Measurements from ENCODE around the gene IL2RG.

IL2RG gene

DNA sequence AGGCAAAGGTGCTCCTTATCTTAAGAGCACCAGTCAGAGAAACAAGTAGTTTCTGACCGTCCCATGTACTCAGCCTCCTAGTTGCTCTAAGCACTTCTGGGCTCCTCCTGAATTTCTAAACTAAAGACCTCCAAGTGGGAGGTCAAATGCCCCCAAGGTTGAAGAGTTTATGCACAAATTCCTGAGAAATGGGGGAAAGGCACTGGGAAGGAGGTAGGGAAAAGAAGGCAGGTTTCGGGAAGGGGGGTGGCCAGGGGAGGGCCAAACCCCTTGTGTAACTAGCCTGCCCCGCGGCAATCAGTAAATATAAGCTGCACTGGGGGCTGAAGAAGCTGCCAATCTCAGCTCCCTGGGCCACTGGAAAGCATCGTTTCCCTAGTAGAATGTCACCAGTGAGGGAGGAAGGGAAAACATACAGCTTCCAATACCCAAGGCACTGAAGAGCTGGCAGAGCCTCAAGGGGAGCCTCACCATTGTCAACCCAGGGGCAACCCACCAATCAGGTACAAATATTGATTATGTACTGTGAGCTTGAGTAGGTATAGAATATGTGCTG lies 12.3 kb downstream of the IL2RG start:
- Mint-ChIP-seq H3K4me3 (no peak overlapping the region), H3K9me3 (no peaks in the 10 kb centered on the region), H3K4me1 (peaks cover 64% of the 10 kb centered on the region), H3K27ac (peak overlapping the region; percentile 63), H3K36me3 (peaks cover 35% of the 10 kb centered on the region)
- ATAC-seq (no peak), DNase-seq (ENCODE audit: low spot score in 2 of 2) (no peak)

DNA sequence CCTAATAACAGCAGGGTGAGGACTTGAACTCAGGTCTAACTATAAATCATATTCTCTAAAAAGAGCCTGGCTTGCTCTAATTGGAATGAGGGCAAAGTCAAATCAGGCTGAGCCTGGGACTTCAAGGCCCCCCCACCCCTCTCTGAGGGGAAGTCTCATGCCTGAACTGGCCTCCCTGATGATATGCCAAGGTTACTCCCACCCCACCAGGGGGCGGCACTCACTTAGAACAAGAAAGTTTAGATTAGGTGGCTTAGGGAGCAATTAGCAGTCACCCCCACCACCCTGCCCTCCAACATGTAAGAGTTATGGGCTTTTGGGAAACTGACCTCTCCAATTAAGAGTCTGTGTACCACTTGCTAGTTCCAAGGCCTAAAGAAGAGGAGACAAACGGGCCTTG lies 13.1 kb downstream of the IL2RG start:
- Mint-ChIP-seq H3K9me3 (no peaks in the 10 kb centered on the region), H3K4me3 (peak overlapping the region; percentile 90), H3K27ac (peak overlapping the region; percentile 48), H3K4me1 (peaks cover 57% of the 10 kb centered on the region), H3K36me3 (peaks cover 32% of the 10 kb centered on the region)
- peak in 1 of 2 donors; percentile 69 for DNase-seq (ENCODE audit: low spot score in 2 of 2)
- peak; percentile 64 for ATAC-seq

DNA sequence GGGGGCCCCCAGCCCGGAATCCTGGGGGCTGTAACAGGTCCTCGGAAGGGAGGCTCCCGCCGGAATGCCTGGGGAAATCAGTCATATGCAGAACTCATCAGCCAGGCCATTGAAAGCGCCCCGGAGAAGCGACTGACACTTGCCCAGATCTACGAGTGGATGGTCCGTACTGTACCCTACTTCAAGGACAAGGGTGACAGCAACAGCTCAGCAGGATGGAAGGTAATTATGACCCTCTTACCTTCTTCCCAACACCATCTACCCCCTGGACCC lies 14.7 kb downstream of the IL2RG start:
- Mint-ChIP-seq H3K4me3 (peak overlapping the region; percentile 90), H3K9me3 (no peaks in the 10 kb centered on the region), H3K4me1 (peaks cover 46% of the 10 kb centered on the region), H3K36me3 (peaks cover 19% of the 10 kb centered on the region), H3K27ac (peak overlapping the region; percentile 94)
- ATAC-seq (no peak), DNase-seq (ENCODE audit: low spot score in 2 of 2) (no peak)

DNA sequence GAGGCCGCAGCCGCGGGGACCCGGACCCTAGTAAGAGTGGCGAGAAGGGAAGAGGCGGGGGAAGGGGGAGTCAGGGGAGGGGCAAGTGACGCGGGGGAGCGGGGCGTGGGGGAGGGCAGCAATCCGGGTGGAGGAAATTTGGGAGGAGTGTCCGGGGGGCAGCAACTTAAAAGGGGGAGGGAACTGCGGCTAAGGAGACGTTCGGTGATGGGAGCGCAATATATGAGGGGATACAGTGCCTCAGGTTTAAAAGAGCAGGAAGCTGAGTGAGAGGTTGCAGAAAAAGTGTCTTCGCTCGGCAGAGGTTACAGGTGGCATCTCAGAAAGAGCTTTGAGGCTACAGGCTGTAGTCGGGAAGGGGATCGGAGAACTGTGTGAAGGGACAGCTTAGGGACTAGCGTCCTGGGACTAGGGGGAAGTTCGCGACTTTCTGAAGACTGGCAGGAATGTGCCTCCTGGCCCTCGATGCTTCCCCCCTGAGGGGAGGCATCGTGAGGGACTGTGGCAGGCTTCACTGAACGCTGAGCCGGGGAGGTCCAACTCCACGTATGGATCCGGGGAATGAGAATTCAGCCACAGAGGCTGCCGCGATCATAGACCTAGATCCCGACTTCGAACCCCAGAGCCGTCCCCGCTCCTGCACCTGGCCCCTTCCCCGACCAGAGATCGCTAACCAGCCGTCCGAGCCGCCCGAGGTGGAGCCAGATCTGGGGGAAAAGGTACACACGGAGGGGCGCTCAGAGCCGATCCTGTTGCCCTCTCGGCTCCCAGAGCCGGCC lies 15.2 kb downstream of the IL2RG start:
- H3K4me3 Mint-ChIP-seq: peak overlapping the region; percentile 90
- DNase-seq (ENCODE audit: low spot score in 2 of 2): no peak
- peaks cover 14% of the 10 kb centered on the region for H3K36me3 Mint-ChIP-seq
- ATAC-seq: peak; percentile 55
- no peaks in the 10 kb centered on the region for H3K9me3 Mint-ChIP-seq
- peaks cover 41% of the 10 kb centered on the region for H3K4me1 Mint-ChIP-seq
- peak overlapping the region; percentile 94 for H3K27ac Mint-ChIP-seq

DNA sequence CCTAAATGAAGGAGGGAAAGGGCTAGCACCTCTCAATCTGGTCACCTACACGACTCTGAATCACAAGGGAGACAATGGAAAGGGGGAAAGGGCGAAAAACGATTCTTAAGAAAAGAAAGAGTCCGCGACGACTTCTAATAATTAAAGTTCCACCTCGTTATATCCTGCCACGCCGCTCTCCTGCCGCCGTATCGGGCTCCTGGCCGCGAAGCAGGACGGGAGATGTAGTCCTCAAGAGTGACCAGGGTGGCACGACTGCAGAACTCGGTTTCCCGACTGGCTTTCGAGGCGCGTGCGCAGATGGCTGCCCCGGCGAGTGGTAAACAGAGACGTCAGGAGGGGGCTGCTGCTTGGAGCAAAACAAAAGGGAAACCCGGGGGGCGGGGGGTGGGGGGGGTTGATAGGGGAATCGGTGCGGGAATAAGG lies 15.8 kb downstream of the IL2RG start, which contains the start of gene FOXO4:
Gene FOXO4 (plus strand): TSS at position 297 of the 426 bp plus-strand sequence. CDS start 678 bp downstream, outside the sequence.
- peaks cover 8% of the 10 kb centered on the region for H3K36me3 Mint-ChIP-seq

DNA sequence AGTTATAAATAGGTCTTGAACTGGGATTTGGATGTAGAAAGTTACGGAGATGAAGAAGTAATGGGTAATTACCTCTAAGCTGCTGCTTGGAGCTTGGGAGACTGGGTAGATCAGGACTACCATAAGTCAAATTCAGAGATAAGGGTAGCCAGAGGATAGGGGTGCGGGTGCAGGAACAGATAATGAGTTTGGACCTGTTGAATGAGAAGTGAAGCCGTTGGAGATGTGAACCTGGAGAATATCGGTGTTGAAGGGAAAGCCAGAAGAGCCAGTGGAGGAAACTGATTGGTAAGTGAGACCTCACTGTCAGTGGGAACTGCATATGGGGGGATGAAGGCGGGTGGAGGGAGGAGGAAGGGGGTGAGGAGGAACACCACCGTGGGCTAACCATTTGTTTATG lies 16.3 kb downstream of the IL2RG start:
- DNase-seq (ENCODE audit: low spot score in 2 of 2) (no peak), ATAC-seq (no peak)
- Mint-ChIP-seq H3K9me3 (no peaks in the 10 kb centered on the region), H3K36me3 (peaks cover 5% of the 10 kb centered on the region), H3K27ac (peak overlapping the region; percentile 94), H3K4me3 (peak overlapping the region; percentile 90), H3K4me1 (peaks cover 32% of the 10 kb centered on the region)

More for the DNA sequence above, 15.8 kb downstream of the IL2RG start, which contains the start of gene FOXO4:
- peak; percentile 69 to 87 for DNase-seq (ENCODE audit: low spot score in 2 of 2)
- H3K27ac Mint-ChIP-seq: peak within 1 kb of the TSS; percentile 94
- peak; percentile 92 for ATAC-seq
- peaks cover 35% of the 10 kb centered on the region for H3K4me1 Mint-ChIP-seq
- peak within 1 kb of the TSS; percentile 90 for H3K4me3 Mint-ChIP-seq
- no peaks in the 10 kb centered on the region for H3K9me3 Mint-ChIP-seq

DNA sequence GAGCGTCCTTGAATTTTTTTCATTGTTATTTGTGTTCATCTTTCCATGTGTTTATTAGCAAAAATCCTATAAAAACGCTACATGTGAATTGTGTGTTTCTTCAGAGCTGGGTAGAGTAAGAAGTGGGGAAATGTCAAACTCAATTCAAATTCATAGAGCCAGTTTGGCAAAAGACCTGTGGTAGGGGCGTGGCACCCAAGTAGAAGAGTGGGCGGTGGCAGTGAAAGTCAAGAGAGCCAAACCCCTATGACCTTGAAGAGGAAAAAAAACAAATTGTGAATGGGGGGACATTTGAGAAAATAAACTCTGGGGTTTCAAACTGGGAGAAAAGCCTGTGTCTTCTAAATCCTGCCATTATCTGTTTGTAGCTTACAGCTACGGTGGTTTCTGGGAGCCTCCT lies 20.1 kb downstream of the IL2RG start:
- Mint-ChIP-seq H3K36me3 (peaks cover 5% of the 10 kb centered on the region), H3K4me3 (no peak overlapping the region), H3K9me3 (no peaks in the 10 kb centered on the region), H3K4me1 (peaks cover 9% of the 10 kb centered on the region), H3K27ac (no peak overlapping the region)
- DNase-seq (ENCODE audit: low spot score in 2 of 2) (no peak), ATAC-seq (no peak)

DNA sequence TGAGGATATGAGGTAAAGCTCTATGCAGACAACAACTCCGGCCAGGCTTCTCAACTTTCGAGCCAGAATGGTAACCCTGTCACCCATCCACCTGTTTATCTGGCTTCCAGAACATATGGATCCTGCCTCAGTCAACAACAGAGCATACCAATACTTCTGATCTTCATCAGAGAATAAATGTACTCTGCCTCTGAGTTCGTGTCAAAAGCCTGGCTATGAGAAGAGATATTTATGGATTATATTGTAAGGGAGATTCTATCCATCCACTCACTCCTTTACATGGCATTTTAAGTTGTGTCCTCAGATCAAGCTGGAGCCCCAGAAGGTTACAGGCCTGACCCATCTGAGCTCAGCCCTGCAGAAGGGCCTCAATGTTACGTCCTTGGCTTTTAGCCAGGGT lies 25.5 kb downstream of the IL2RG start:
- H3K4me1 Mint-ChIP-seq: no peaks in the 10 kb centered on the region
- DNase-seq (ENCODE audit: low spot score in 2 of 2) (no peak), ATAC-seq (no peak)
- no peaks in the 10 kb centered on the region for H3K9me3 Mint-ChIP-seq
- H3K36me3 Mint-ChIP-seq: no peaks in the 10 kb centered on the region
- H3K4me3 Mint-ChIP-seq: no peak overlapping the region
- no peak overlapping the region for H3K27ac Mint-ChIP-seq

DNA sequence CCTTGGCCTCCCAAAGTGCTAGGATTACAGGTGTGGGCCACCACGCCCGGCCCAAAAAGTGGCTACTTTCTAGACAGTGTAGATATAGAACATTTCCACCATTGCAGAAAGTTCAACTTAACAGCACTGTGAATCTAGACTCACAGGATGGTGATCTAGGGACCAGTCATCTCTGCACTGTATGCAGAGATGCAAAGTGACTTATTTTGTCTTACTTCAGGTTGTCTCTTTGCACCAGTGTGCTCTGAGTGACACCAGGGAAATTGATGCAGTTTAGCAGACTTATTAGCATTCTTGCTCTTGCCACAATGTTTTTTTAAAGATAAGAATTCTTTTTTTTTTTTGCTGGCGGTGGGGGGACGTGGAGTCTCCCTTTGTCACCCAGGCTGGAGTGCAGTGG lies 28.6 kb downstream of the IL2RG start:
- no peaks in the 10 kb centered on the region for H3K9me3 Mint-ChIP-seq
- no peak overlapping the region for H3K27ac Mint-ChIP-seq
- H3K36me3 Mint-ChIP-seq: no peaks in the 10 kb centered on the region
- H3K4me1 Mint-ChIP-seq: no peaks in the 10 kb centered on the region
- no peak overlapping the region for H3K4me3 Mint-ChIP-seq
- no peak for ATAC-seq
- no peak for DNase-seq (ENCODE audit: low spot score in 2 of 2)

DNA sequence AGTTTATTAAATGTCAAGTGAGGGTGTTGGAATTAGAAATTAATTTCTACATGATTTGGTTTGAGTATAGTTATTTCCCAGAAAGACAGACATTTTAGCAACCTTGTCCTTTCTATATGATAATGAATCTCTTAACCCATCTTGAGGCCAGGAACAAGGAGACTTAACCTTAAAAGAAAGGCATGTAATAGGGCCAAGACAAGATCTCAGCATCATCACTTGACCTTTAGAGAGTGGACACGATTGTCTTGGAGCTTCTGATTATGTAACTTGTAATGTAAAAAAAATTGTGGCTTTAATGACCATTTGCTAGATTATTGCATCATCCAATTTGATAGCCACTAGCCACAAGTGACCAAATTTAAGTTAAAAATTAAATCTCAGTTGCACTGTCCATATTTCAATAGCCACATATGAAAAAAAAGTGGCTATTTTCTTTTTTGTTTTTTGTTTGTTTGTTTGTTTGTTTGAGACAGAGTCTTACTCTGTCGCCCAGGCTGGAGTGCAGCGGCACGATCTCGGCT lies 29.2 kb downstream of the IL2RG start:
- Mint-ChIP-seq H3K9me3 (no peaks in the 10 kb centered on the region), H3K4me1 (no peaks in the 10 kb centered on the region), H3K4me3 (no peak overlapping the region), H3K27ac (no peak overlapping the region), H3K36me3 (no peaks in the 10 kb centered on the region)
- DNase-seq (ENCODE audit: low spot score in 2 of 2) (no peak), ATAC-seq (no peak)

DNA sequence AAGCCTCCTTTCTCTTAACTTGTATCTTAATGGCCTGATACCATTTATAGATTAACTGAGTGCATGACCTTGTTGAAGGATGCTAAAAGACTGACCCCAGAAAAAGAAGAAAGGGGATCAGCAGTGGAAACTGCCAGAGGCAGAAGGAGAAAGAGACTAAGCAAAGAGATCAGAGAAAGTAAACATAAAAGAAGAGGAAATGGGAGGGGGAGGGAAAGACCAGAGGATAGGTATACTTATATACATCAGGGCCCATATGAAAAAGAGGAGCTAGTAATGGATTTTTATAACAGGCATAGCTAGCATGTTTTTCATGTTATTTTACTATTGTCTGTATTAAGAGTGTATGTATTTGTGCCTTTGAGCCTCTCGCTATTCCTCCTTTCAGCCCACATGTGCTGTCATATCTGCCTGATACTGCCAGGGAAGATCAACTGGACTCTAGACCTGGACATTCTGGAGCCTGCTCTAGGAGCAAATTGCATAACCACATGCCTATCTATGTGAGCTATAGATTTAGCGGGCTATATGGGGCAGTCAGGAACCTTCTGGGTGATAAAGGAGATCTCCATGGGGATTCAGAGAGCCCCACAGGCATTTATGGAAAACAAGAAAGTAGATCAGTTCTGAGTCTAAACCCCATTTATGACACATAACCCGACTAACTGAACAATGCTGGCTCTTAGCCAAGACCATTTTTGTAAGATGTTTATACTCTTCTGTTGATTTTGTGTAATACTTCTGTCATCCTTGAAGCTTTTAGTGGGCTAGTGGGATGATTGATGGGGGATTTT lies 29.9 kb downstream of the IL2RG start:
- peak; percentile 45 for ATAC-seq
- H3K4me3 Mint-ChIP-seq: no peak overlapping the region
- H3K9me3 Mint-ChIP-seq: no peaks in the 10 kb centered on the region
- no peak for DNase-seq (ENCODE audit: low spot score in 2 of 2)
- H3K27ac Mint-ChIP-seq: no peak overlapping the region
- no peaks in the 10 kb centered on the region for H3K36me3 Mint-ChIP-seq
- no peaks in the 10 kb centered on the region for H3K4me1 Mint-ChIP-seq

DNA sequence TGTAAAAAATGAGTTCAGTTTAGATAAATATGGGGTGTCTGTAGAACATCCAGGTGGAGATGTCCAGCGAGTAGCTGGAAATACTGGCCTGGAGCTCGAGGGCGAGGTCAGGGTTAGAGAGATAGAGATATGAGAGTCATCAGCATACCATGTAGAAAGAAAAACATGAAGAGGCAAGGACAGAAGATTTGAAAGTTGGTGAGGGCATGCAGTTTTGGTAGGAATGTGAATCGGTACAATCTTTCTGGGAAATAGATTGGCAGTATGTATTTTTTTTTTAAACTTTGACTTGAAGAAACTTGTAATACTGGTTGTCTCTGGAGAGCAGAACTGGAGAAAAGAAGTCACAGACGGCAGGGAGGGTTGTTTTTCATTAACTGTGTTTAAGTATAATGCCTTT lies 40.8 kb downstream of the IL2RG start:
- Mint-ChIP-seq H3K36me3 (peaks cover 14% of the 10 kb centered on the region), H3K4me1 (peaks cover 5% of the 10 kb centered on the region), H3K4me3 (no peak overlapping the region), H3K27ac (no peak overlapping the region), H3K9me3 (no peaks in the 10 kb centered on the region)
- DNase-seq (ENCODE audit: low spot score in 2 of 2): no peak
- ATAC-seq: no peak

DNA sequence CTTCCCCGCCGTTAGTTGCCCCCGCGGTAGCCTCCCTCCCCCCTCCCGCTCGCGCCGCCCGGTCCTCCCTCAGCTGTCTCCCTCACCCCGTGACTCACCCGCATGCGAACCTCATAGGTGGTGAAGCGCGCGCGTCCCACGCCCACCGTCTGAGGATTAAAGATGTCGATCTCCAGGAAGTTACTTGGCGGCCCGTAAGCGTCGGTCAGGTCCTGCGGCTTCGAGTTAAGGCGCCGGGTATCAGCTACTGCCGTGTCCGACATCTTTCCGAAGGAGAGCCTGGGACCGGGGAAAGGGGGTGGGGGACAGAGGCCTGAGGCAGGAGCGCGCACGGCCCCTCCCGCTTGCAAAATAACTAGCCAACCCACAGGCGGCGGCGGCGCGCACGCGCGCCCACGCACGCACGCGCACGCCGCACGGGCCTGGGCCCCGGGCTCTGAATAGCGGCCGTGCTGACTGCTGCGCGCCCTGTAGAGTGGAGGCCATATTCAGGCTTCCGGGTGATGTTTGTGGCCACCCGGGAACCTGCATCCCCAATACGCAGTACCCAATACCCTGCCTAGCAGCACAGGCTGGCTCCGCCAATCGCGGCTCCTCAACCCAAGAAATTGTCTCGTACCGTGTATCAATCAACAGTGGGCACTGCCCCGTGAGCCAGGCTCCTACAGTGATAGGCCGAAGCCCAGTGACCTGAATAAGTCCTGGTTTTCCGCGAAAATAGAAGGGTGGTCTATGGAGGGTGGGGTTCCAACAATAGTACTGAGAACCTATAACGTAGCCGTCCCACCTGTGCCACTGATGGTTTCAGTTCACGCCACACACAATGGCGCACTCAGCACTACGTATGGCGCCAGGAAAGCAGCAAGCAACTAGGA lies 43.1 kb downstream of the IL2RG start, which contains the start of gene SNX12:
Gene SNX12 (minus strand): TSS at position 291 of the 875 bp plus-strand sequence. CDS start 28 bp downstream, at position 263.
- ATAC-seq: peak; percentile 97

DNA sequence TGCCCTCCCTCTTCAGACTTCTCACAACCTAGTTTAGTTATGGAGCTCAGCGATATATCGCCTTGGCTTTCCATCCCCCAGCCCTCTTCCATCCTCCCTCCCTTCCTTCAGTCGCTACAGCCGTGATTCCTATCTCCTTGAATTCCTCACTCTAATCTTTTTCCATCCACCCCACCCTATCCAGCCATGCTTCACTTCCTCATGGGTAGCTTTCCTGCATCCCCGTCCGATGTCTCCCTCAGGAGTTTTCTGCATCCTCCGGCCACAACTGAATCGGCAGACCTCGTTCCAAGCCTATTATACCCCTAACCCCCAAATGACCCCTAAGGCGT lies 43.7 kb downstream of the IL2RG start:
- H3K4me3 Mint-ChIP-seq: peak overlapping the region; percentile 94
- no peaks in the 10 kb centered on the region for H3K9me3 Mint-ChIP-seq
- DNase-seq (ENCODE audit: low spot score in 2 of 2) (peak in 1 of 2 donors; percentile 48), ATAC-seq (no peak)
- peaks cover 34% of the 10 kb centered on the region for H3K36me3 Mint-ChIP-seq
- H3K27ac Mint-ChIP-seq: peak overlapping the region; percentile 94
- H3K4me1 Mint-ChIP-seq: peaks cover 12% of the 10 kb centered on the region

More for the DNA sequence above, 43.1 kb downstream of the IL2RG start, which contains the start of gene SNX12:
- Mint-ChIP-seq H3K4me1 (peaks cover 12% of the 10 kb centered on the region), H3K9me3 (no peaks in the 10 kb centered on the region), H3K36me3 (peaks cover 29% of the 10 kb centered on the region), H3K27ac (peak within 1 kb of the TSS; percentile 94), H3K4me3 (peak within 1 kb of the TSS; percentile 94)
- peak; percentile 69 to 89 for DNase-seq (ENCODE audit: low spot score in 2 of 2)

Measured in stimulated activated effector memory CD8-positive, alpha-beta T cell treated with anti-CD3 and anti-CD28 coated beads, Interleukin-12 subunit alpha, Interleukin-12 subunit beta, amount 100 ng/mL, for 72 hours (primary cell).